NK-92 (cell line): ENCODE data around the gene PCCA.
"Not testable (repeated sequence)": the region's sequence is repeated elsewhere in the genome, so short reads cannot be mapped to it uniquely, and the experiment has no call there.

Experiments used
- DNase-seq: peaks from one replicate; lab custom pipeline; 2025; ENCODE audit not compliant: unreplicated experiment; lab: John Stamatoyannopoulos, UW

PCCA gene

DNA sequence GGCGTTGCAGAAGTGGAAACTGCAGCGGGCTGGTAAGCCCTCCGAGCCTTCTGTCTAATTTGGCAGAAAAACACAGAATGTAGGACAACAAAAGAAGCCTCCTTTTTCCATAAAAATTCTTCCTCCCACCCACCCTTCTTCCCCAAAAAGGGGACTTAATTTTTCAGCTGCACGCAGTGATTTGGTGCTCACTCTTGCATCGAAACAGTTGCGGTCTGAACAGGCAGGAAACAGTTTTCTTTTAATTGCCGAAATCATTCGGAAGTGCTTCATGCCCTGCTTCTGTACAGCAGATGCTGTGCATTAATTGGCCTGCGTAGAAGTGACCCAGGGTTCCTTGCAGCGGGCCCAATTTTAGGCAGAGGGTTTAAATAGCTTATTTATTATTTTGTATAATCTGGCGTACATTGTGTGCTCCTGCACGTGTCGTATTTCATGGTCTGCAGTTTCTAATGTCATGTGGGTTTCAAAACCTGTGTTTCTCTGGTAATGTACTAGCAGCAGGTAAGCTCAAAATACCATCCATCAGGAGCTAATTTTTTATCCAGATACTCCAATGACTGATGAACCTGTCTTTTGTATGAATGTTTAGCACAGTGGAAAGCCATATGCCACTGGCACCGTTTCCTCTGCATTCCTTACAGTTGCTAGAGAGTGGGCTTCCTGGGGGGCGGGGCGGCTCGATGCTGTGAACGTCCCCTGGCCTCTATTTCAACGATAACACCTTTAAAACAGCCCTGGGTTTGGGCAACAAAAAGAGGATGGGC, 433.1 kb downstream of the PCCA start:
- DNase-seq, result no peak

DNA sequence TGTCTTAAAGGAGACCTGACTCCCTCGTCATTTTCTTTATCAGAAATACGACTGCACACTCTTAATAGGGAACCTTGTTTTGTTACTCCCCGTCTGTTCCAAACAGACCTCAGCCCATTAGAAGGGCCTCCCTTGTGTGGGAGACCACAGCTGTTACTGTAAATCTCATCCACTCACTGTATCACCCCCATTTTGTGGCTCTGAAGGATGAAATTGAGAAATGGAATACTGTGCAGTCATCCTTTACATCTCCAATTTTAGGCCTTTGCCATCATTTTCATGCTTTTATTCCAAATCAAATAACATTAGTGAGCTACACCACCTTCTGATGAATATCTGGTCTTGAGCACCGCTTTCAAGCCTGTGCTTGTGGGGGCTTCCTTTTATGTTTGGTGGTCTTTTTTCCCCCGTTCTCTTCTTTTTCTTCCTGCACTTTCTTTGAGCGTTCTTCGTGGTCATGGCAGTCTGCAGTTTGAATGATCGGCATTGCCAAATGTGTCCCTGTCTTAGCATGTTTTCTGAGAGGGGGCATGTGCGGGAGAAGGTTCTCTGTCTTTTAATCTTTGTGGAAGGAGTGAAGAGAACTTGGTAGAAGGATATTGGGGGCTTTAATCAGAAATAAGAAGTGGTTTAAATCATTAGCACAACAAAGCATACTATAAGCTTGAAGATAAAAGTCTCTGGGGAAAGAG, 433.9 kb downstream of the PCCA start:
- no peak for DNase-seq

DNA sequence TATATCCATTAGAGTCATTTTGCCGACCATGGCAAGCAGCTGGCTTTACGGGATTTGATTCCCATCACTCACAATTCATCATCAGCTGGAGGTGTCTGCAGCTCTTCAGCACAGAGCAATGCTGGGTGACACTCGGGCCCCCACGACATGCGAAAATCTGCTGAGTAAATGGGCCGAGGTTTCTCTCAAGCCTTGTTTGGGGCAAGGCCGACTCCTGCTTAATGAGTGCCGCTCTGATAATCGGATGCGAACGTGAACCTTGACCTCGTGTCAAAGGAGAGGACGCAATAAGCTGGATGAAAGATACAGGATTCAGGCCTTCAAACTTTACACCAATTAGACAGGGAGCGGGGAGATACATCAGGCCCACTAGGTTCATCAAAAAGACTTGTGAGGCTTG, 434.5 kb downstream of the PCCA start:
- DNase-seq, result no peak

DNA sequence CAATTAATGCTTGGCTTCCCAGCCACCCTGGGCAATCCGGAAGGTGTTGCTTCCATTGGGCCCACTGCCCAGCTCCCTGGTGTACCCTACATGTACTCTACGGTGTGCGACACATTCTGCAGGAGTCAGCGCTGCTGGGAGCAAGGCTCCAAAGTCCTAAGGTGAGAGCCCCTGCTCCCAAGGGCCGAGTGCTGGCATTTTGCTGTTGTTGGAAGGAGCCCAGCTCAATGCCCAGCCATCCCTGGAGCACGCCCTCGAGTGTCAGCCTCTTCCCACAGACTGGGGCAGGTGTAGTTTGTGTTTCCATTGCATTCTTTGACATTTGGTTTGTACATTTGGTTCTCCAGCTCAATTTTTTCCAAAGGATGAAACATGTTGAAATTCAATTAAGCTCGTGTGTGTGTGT, 435.1 kb downstream of the PCCA start:
- no peak for DNase-seq

DNA sequence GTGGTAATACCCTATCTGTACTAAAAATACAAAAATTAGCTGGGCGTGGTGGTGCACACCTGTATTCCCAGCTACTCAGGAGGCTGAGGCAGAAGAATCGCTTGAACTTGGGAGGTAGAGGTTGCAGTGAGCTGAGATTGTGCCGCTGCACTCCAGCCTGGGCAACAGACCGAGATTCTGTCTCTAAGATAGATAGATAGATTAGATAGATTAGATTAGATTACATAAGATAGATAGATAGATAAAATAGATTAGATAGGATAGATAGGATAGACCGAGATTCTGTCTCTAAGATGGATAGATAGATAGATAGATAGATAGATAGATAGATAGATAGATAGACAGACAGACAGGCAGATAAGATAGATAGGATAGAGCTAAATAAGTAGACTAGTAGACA, 435.8 kb downstream of the PCCA start:
- not testable (repeated sequence) for DNase-seq

DNA sequence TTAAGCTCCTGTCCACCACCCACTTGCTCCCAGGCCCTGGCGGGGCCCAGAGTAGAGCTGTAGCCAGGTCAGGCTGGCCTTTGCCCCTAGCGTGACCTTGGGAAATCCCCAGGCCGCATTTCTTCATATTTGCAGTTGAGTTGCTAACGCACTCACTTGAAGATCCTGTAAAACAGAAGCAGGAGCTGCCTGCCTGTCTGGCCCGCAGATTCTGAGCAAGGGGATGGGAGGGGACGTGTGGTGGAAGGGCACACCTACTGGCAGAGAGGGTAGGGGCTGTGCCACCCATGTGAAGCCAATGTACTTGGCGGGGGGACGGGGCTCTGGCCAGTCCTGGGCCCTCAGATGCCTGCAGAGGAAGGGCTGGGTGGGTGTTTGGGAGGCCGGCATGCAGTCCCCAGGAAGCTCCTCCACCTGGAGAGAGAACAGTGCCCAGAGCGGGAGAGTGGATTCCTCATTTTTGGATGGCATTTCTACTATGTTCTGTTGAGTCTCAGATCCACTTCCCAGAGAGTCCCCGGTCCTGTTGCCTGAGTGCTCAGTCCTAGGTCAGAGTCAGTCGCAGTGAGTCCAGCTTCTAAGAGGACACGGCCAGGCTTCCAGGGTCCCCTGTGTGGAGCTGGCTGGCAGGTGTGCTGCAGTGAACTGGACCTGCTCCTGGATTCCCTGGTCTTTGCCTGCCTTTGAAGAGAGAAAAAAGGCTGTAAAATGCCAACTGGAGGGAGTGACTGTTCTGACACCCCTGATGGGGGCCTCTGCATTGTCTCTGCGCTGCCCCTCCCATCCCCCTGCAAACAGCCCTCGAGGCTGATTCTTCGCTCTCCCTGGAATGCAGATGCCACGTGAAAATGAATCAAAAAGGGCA, 436.8 kb downstream of the PCCA start:
- no peak for DNase-seq

DNA sequence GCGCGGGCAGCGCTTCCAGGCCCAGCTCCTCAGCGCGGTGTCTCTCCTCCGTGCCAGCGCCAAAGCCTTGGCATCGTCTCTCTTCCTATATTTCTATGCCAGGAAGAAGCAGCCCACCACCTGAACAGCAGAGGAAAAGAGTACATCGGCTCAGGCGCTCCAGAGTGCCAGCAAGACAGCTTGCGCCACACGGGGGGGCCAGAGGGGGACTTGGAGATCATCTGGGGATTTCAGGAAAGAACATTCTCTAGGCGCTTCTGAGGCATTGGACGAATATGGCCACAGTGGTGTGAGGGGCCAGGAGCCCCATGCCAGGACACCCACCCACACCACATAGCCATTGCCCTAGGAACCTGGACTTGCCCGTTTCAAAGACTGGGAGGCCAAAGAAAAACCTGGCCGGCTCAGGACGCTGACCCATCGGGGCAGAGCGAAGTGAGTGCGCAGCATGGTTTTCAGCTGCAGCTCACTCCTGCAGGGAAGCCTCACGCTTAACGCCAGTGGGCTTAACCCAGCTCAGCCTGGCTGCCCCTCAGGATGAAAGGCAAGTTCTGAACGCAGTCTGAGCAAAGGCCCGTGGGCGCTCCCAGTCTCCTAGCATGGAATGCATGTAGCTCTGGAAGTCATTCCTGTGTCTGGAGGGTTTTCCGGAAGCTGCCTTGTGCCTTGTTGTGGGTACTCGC, 437.6 kb downstream of the PCCA start:
- DNase-seq, result no peak

DNA sequence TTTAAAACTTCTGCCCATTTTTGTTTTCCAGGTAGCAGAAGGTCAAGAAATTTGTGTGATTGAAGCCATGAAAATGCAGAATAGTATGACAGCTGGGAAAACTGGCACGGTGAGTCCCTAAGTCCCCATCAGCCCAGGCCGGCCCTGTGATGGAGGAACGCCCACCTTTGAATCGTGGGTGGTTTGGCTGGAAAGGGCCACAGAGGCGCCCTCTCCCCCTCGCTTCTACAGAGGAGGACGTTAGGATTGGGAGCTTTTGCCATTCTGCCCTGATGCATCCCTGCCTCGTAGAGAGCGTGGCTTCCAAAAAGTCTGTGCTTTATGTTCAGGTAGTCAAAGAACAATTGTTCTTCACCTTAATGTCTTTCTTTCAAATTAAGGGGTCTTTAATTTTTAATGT, 438.8 kb downstream of the PCCA start:
- no peak for DNase-seq

DNA sequence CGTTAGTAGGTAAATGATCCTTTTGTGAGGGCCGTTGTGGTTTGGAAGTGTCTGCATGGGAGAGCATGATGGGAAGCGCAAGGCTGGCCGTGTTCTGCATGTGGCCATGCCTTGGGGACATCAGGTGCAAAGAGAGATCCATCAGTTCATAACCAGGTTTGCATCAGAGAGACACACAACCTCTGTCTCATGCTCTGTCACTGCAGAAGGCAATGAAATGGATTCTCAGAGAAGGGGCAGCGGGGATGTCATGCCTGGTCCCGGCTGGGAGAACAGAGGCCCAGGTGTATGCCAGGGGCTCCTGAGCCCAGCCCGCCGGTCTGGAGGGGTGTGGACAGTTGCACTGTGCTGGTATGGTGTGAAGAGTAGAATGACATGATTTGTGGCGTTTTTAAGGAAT, 439.5 kb downstream of the PCCA start:
- DNase-seq, result no peak

DNA sequence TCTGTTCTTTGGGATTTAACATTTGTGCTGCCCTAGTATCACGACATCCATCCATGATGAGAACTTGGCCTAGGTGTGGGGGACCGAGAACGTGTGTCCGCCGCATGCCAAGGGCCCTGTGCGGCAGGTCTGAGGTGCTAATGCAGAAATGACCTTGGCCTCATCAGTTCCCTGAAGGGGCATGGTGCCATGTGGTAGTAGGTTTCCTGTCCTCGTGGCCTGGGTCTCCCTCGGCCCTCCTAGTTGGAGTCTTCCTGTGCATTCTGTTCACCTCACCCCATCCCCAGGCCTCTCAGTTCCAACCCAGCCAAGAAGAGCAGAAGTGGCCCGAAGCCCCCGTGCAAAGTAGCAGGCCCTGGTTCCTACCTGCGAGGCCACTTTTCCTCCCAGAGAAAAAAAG, 439.9 kb downstream of the PCCA start:
- DNase-seq, result no peak

DNA sequence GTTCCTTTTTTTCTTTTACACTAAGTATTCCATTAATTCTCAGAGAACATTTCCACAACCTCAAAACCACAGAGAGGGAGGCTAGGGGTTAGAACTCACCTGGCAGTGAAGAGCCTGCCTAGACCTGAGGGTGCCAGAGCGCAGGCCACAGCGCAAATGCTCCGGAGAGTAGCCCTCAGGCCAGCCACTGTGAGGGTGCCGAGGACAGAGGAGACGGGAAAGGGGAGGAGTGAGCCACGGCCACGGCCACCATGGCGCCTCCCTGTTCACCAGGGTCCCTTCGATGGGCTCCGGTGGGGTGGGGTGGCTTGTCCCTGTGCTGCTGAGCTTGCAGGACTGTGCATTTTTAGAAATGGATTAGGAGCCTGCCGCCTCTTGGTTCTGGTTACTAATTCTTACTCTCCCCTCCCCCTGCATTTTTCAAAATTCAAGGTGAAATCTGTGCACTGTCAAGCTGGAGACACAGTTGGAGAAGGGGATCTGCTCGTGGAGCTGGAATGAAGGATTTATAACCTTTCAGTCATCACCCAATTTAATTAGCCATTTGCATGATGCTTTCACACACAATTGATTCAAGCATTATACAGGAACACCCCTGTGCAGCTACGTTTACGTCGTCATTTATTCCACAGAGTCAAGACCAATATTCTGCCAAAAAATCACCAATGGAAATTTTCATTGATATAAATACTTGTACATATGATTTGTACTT, 440.9 kb downstream of the PCCA start:
- no peak for DNase-seq

DNA sequence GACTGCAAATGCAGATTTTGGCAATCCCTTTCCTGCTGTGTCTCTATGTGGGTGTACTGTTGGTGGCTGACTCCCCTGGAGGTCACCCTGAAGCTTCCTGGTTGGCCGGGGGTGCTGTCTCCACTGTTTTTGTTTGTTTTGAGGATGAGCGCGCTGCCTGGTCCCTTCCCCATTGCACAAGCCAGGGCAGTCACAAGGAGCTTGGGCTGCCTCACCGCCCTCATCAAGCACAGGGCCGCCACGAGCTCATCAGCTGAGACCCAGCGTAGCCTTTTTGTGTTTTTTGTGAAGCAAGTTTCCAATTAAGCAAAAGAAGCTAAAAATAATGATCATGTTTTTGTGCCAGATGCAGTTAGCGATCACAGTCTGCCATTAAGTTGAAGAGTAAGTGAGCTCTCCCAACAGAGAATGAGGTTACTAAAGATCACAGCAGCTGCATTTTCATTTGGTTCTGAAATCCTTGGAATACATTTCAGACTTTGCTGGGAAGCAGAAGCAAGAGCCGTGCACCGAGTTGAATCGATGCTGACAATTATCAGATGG, 441.8 kb downstream of the PCCA start:
- no peak for DNase-seq

DNA sequence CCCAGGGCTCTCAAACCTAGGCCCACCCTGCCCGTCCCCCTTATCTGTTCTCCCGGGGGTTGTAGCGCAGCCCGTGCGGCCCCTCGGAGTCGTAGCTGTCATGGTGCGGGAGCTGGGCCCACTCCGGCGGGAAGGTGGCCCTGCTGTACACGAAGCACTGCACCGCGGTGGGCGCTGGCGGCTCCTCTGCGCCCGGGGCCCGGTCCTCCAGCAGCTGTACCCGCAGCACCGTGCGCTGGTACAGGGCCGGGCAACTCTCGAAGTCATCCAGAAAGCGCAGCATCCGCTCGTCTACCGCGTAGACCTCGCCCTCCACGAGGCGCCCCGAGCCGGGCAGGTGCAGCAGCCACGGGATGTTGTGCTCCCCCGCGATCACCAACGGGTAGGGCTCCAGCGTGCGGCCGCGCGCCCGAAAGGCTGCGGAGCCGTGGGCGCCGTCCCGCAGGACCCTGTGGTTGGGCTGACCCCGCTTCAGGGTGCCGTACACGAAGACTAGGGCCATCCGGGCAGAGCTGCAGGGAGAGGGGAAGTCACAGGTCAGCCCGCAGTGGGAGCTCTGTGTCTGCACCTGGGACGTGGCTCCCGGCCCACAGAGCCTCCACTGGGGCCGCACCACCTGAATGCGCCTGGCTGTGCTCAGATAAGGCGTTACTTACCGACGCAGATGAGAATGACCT, 443.3 kb downstream of the PCCA start:
- DNase-seq, result no peak

DNA sequence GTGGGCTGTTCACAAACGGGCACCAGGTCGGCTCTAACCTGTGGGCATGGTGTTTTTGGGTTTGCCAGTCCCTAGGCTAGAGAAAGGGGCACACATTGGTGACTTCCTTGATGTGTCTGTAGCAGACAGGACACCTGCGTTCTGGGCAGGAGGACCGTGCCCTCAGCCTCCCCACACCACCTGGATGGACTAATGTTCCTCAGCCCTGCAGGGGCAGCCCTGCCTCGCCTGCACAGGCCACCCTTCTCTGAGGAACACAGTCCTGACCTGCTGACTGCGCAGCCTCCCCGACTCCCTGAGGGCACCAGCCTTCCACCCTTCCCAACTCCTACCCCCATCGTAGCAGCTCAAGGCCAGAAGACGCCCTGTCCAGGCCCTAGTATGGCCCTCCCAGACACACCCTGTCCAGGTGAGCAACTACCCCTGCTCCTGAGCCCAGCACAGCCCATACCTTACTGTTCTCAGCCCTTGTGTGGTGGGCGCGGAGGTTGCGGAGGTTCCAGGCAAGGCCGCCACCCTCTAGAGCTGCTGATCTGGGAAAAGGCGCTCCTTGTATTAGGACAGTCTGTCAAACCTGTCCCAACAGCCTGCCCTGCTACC, 444.0 kb downstream of the PCCA start:
- DNase-seq, result no peak

DNA sequence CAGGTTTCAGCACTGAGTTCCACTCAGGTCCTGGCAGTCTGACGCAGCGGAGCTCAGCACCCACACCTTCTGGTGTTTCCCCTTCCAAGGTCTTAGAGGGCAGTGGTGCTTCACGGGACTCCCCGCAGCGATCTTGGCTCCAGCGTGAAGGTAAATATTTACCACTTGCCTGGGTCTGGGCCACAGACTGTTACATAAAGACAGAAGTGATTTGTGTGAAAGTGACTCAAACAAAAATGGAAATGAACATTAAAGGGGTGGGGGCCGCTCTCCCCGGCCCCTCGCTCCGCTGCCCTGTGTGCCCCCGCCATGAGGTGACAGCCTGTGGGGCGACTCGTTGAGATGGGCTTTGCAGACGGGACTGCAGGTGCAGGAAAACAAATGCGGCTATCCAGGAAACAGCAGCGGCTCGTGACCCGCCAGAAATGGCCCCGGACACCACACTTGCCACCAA, 444.7 kb downstream of the PCCA start:
- no peak for DNase-seq

DNA sequence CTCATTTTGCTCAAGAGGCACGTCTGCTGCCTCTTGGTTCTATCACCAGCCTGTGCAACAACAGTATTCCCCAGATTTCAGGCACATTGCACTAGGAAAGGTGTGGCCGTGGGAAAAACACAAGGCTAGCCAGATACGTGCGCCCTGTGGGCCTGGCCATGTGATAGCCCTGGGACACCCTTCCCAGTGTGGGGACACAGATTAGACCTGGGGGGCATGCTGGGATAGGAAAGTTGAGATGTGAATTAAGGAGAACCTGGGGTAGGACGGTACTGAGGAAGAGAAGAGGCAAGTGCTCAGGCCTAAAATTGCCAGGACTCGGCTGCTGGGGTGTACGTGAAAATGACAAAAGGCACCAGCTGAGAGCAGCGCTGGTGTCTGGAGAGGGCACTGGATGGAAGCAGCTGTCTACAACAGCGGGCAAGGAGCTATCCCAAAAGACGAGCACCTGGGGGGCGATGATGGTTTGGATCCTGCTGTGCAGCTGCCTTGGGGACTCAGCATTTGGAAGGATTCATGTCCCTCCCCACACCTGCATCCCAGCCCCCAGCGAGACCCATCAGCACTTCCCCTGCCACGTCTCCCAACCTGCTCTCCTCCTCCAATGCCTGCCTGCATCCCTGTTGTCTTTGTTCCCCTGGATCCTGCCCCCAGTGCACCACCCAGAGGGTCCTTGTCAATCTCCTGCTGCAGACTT, 445.4 kb downstream of the PCCA start:
- DNase-seq, result no peak

DNA sequence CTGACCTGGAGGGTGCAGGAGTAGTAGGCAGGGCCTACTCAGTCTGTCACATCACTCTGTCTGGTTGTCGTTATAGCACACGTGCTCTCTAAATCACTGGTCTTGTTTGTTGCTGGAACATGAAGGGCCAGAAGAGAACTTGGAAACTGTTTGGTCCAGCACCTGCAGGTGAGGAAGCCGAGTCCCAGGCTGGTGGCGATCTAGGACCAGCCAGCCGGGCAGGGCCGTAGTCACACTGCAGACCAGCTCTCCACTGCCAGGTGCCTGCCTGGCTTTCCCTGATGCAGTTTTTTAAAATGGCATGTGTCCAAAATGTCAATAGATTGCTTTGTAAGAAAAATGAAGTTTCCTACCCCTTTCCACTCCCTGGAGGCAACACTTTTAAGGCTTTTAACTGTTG, 446.0 kb downstream of the PCCA start:
- no peak for DNase-seq

DNA sequence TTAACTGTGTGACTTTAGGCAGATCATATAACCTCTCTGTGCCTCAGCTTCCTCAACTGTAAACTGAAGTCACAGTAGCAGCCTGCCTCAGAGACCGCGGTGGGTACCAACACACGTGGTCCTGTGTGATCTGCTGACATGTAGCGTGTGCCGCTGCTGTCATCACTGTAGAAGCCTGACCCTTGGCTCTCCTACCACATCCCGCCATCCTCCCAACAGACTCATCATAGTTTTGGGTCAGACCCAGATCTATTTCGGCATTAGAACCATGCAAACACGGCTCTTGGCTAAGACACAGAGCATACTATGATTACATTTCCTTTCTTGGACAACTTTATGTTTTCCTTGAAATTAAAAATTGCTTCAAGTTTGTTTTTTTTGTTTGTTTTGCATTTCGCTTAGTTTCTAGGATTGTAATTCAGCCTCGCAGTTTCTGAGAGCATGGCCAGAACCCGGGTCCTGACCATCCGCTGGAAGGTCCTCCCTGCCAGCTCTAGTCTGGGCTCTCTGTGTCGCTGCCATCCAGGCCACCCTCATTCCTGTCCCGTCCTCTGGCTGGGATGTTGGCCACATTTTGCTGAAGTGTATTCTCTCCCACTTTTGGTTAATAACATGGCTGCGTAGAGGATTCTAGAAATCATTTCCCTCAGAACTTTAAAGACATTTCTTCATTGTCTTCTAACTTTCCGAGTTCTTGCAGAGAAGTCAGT, 446.7 kb downstream of the PCCA start:
- no peak for DNase-seq
